H9 (cell line): ENCODE measurements around the gene CRAT. TPM values are rescaled to one million over a fixed set of nuclear protein-coding genes. Genes with fewer than 3 reads are reported as not detected.

ENCODE experiments used
- DNase-seq: peaks from one replicate; pipeline ENCODE4 v3.0.0-alpha.2; 2017
- H2AFZ ChIP-seq: one replicate; pipeline ENCODE4 v1.6.1; 2013; ENCODE audit warnings: mild to moderate bottlenecking, low read length, control low read depth, moderate library complexity
- H2AK5ac ChIP-seq: 2 replicates; pipeline ENCODE4 v1.6.1; 2013; ENCODE audit warnings: low read length, control low read depth, mixed read lengths; ENCODE audit not compliant: insufficient read length
- H2BK120ac ChIP-seq: one replicate; pipeline ENCODE4 v1.6.1; 2013; ENCODE audit warnings: low read depth, mild to moderate bottlenecking, low read length, control low read depth, inconsistent platforms; ENCODE audit not compliant: poor library complexity, severe bottlenecking
- H2BK12ac ChIP-seq: 2 replicates; pipeline ENCODE4 v1.6.1; 2013; ENCODE audit warnings: low read length, control low read depth, mixed read lengths, low read depth; ENCODE audit not compliant: insufficient read length
- H2BK15ac ChIP-seq: 2 replicates; pipeline ENCODE4 v1.6.1; 2013; ENCODE audit warnings: low read depth, low read length, control low read depth
- H2BK20ac ChIP-seq: one replicate; pipeline ENCODE4 v1.6.1; 2013; ENCODE audit warnings: low read depth, mild to moderate bottlenecking, low read length, control low read depth, inconsistent platforms; ENCODE audit not compliant: poor library complexity, severe bottlenecking
- H2BK5ac ChIP-seq: 2 replicates; pipeline ENCODE4 v1.6.1; 2013; ENCODE audit warnings: low read length, control low read depth, mixed read lengths; ENCODE audit not compliant: insufficient read length
- H3K14ac ChIP-seq: 2 replicates; pipeline ENCODE4 v1.6.1; 2013; ENCODE audit warnings: low read length, control low read depth; ENCODE audit not compliant: insufficient read depth
- H3K18ac ChIP-seq: 2 replicates; pipeline ENCODE4 v1.6.1; 2013; ENCODE audit warnings: low read depth, mild to moderate bottlenecking, mixed read lengths, low read length, control low read depth; ENCODE audit not compliant: insufficient read length
- H3K23ac ChIP-seq: 2 replicates; pipeline ENCODE4 v1.6.1; 2013; ENCODE audit warnings: low read length, control low read depth, mixed read lengths, low read depth; ENCODE audit not compliant: insufficient read length
- H3K23me2 ChIP-seq: 2 replicates; pipeline ENCODE4 v1.6.1; 2013; ENCODE audit warnings: low read depth, mild to moderate bottlenecking, mixed read lengths, low read length, control low read depth; ENCODE audit not compliant: insufficient read length, poor library complexity, severe bottlenecking
- H3K27ac ChIP-seq: 2 replicates; pipeline ENCODE4 v1.5.1; 2013; ENCODE audit warnings: low read length, control low read depth, mixed read lengths, low read depth; ENCODE audit not compliant: insufficient read length
- H3K27me3 ChIP-seq: 2 replicates; pipeline ENCODE4 v1.6.1; 2013; ENCODE audit warnings: low read length, control low read depth, inconsistent platforms; ENCODE audit not compliant: insufficient read depth
- H3K4ac ChIP-seq: 2 replicates; pipeline ENCODE4 v1.6.1; 2013; ENCODE audit warnings: low read depth, mild to moderate bottlenecking, control low read depth, inconsistent platforms, low read length, moderate library complexity
- H3K4me1 ChIP-seq: 2 replicates; pipeline ENCODE4 v1.6.1; 2013; ENCODE audit warnings: low read length, control low read depth, inconsistent platforms; ENCODE audit not compliant: insufficient read depth
- H3K4me2 ChIP-seq: 2 replicates; pipeline ENCODE4 v1.6.1; 2013; ENCODE audit warnings: low read length, control low read depth, mixed read lengths; ENCODE audit not compliant: insufficient read length, insufficient read depth
- H3K56ac ChIP-seq: 2 replicates; pipeline ENCODE4 v1.6.1; 2013; ENCODE audit warnings: low read depth, mild to moderate bottlenecking, mixed read lengths, low read length, control low read depth; ENCODE audit not compliant: insufficient read length
- H3K79me1 ChIP-seq: 2 replicates; pipeline ENCODE4 v1.6.1; 2013; ENCODE audit warnings: low read depth, mild to moderate bottlenecking, moderate library complexity, low read length, control low read depth, inconsistent platforms; ENCODE audit not compliant: insufficient read depth, poor library complexity, severe bottlenecking
- H3K79me2 ChIP-seq: 2 replicates; pipeline ENCODE4 v1.6.1; 2013; ENCODE audit warnings: low read length, control low read depth, inconsistent platforms; ENCODE audit not compliant: insufficient read depth
- H3K9ac ChIP-seq: 2 replicates; pipeline ENCODE4 v1.6.1; 2013; ENCODE audit warnings: low read length, control low read depth, mixed read lengths; ENCODE audit not compliant: insufficient read length; ENCODE audit errors: extremely low read depth
- H3K9me3 ChIP-seq: one replicate; pipeline ENCODE4 v1.6.1; 2013; ENCODE audit warnings: low read depth, low read length, inconsistent platforms; ENCODE audit not compliant: control insufficient read depth
- H3T11ph ChIP-seq: one replicate; pipeline ENCODE4 v1.6.1; 2013; ENCODE audit warnings: mild to moderate bottlenecking, low read length, control low read depth, inconsistent platforms
- H4K20me1 ChIP-seq: one replicate; pipeline ENCODE4 v1.6.1; 2013; ENCODE audit not compliant: control insufficient read depth, insufficient read length, insufficient read depth
- H4K5ac ChIP-seq: 2 replicates; pipeline ENCODE4 v1.6.1; 2013; ENCODE audit warnings: low read depth, mild to moderate bottlenecking, mixed read lengths, low read length, control low read depth; ENCODE audit not compliant: insufficient read length
- H4K8ac ChIP-seq: replicated peaks from 2 replicates; pipeline ENCODE4 v1.6.1; 2013; ENCODE audit warnings: low read length, control low read depth, mixed read lengths, low read depth; ENCODE audit not compliant: insufficient read length
- H4K91ac ChIP-seq: 2 replicates; pipeline ENCODE4 v1.6.1; 2013; ENCODE audit warnings: low read depth, mild to moderate bottlenecking, moderate library complexity, mixed read lengths, low read length, control low read depth; ENCODE audit not compliant: insufficient read length
- H3K27ac Mint-ChIP-seq, 3 experiments: 2 replicates in 2 of 3; 3 replicates in 1 of 3; pipeline ENCODE4 v1.8.0; 2020 to 2021; ENCODE audit warnings: mixed read lengths in 3 of 3, mild to moderate bottlenecking in 1 of 3, moderate library complexity in 1 of 3
- H3K27me3 Mint-ChIP-seq: 2 replicates; pipeline ENCODE4 v1.8.0; 2021; ENCODE audit warnings: low read depth, mild to moderate bottlenecking, moderate library complexity, mixed read lengths
- H3K36me3 Mint-ChIP-seq, 3 experiments: 2 replicates in 2 of 3; 3 replicates in 1 of 3; pipeline ENCODE4 v1.8.0; 2020 to 2021; ENCODE audit warnings: low read depth in 3 of 3, mixed read lengths in 3 of 3; ENCODE audit not compliant: insufficient read depth in 1 of 3
- H3K4me1 Mint-ChIP-seq, 2 experiments: 2 replicates each; pipeline ENCODE4 v1.8.0; 2020; ENCODE audit warnings: mixed read lengths in 2 of 2
- H3K4me3 Mint-ChIP-seq, 2 experiments: 2 replicates in 1 of 2; 3 replicates in 1 of 2; pipeline ENCODE4 v1.8.0; 2020 to 2021; ENCODE audit warnings: mild to moderate bottlenecking in 2 of 2, mixed read lengths in 2 of 2, moderate library complexity in 1 of 2
- H3K9me3 Mint-ChIP-seq, 2 experiments: 2 replicates in 1 of 2; 3 replicates in 1 of 2; pipeline ENCODE4 v1.8.0; 2020; ENCODE audit warnings: mild to moderate bottlenecking in 2 of 2, mixed read lengths in 2 of 2, moderate library complexity in 1 of 2
- WGBS: extraction: QIAGEN DNeasy Blood & Tissue Kit; methylation state at CpG from one replicate; pipeline ENCODE4 v1.1.7; 2013; ENCODE audit warnings: missing lambda C conversion rate, low lambda C conversion rate, mixed read lengths; ENCODE audit not compliant: insufficient read length; ENCODE audit errors: extremely low coverage; 5-methylcytosine and 5-hydroxymethylcytosine counted together
- total RNA-seq: library from RNA; stranded (reverse); gene quantifications from 2 replicates; pipeline ENCODE4 v1.2.1, GENCODE V29; 2021
- TF ChIP-seq, protein P1 (sequence below): fragments of 200-600 bp; sonication (generic); conservative IDR thresholded peaks from 3 replicates; pipeline ENCODE4 v1.8.0; 2021; ENCODE audit warnings: antibody characterized with exemption, mild to moderate bottlenecking

Gene CRAT
- total RNA-seq, 1 experiment from 2014 or later = 15.0 TPM

DNA sequence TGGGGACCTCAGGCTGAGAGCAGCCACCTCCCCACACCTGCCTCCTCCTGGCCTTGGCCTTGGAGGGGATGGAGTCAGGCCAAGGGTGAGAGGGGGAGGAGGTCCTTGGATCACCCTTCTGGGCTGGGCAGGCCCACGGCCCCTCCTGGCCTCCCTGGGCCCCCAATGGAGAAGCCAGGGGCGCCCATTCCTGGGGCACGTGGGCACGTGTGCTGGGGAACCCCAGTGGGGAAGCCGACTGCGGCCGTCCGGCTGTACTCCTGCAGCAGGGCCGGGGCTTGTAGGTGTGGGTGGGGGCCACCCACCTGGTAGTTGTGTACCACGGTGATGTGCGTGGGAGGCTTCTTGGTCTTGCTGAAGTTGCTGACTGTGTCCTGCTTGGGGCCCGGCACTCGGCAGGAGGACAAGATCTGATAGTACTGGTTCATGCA is 8.5 kb downstream of the CRAT start:
- Mint-ChIP-seq H3K9me3 (no peaks in the 10 kb centered on the region), H3K4me3 (no peak overlapping the region), H3K27ac (no peak overlapping the region), H3K36me3 (peaks cover 0 to 4% (median 1%) of the 10 kb centered on the region in 3 experiments; a peak in 3 of 7 replicates), H3K4me1 (peaks cover 6 to 10% of the 10 kb centered on the region in 2 experiments; a peak in 3 of 4 replicates), H3K27me3 (peaks cover 22% of the 10 kb centered on the region)
- DNase-seq = no peak
- no peak overlapping the region for H2BK5ac ChIP-seq
- H2BK120ac ChIP-seq = no peak overlapping the region
- TF ChIP-seq, protein P1, sequence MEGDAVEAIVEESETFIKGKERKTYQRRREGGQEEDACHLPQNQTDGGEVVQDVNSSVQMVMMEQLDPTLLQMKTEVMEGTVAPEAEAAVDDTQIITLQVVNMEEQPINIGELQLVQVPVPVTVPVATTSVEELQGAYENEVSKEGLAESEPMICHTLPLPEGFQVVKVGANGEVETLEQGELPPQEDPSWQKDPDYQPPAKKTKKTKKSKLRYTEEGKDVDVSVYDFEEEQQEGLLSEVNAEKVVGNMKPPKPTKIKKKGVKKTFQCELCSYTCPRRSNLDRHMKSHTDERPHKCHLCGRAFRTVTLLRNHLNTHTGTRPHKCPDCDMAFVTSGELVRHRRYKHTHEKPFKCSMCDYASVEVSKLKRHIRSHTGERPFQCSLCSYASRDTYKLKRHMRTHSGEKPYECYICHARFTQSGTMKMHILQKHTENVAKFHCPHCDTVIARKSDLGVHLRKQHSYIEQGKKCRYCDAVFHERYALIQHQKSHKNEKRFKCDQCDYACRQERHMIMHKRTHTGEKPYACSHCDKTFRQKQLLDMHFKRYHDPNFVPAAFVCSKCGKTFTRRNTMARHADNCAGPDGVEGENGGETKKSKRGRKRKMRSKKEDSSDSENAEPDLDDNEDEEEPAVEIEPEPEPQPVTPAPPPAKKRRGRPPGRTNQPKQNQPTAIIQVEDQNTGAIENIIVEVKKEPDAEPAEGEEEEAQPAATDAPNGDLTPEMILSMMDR = no peak
- H3K56ac ChIP-seq = no peak overlapping the region
- H3K18ac ChIP-seq = no peak overlapping the region
- H3K4ac ChIP-seq = no peak overlapping the region
- no peak overlapping the region for H3K14ac ChIP-seq
- no peak overlapping the region for H2BK12ac ChIP-seq
- no peaks in the 10 kb centered on the region for H3K27me3 ChIP-seq
- WGBS = no CpG with 5 or more reads among the region's 13 CpGs
- H3K4me1 ChIP-seq = no peaks in the 10 kb centered on the region; the same call in 1 of the 2 replicates
- H2AK5ac ChIP-seq = no peak overlapping the region
- no peaks in the 10 kb centered on the region for H3K9me3 ChIP-seq
- no peak overlapping the region for H4K5ac ChIP-seq
- no peaks in the 10 kb centered on the region for H3K23me2 ChIP-seq
- H3K9ac ChIP-seq = no peak overlapping the region
- H3T11ph ChIP-seq = no peak overlapping the region
- no peaks in the 10 kb centered on the region for H4K20me1 ChIP-seq
- H3K4me2 ChIP-seq = no peak overlapping the region
- no peak overlapping the region for H4K8ac ChIP-seq
- H4K91ac ChIP-seq = no peak overlapping the region
- no peak overlapping the region for H3K27ac ChIP-seq
- H2BK20ac ChIP-seq = no peak overlapping the region
- H3K79me1 ChIP-seq = no peaks in the 10 kb centered on the region
- no peaks in the 10 kb centered on the region for H3K79me2 ChIP-seq
- no peak overlapping the region for H2BK15ac ChIP-seq
- no peak overlapping the region for H2AFZ ChIP-seq
- no peak overlapping the region for H3K23ac ChIP-seq
